Panc1 (cell line): ENCODE results near the gene LMNTD2. TPM values are rescaled to one million over a fixed set of nuclear protein-coding genes. Genes with fewer than 3 reads are reported as not detected.
A peak's percentile ranks its signal among the peaks of the same experiment; 100 is the strongest.

ENCODE experiments used
- ATAC-seq: fragments of 200-7000 bp; cut with Tn5 transposase; 2 replicates; pipeline ENCODE4 v1.9.1; 2020; ENCODE audit warnings: mild to moderate bottlenecking, moderate library complexity
- BruUV-seq: library from RNA; stranded (reverse); fragments of 400-500 nt; replicated peaks from 2 replicates; lab custom pipeline; 2021; lab: Mats Ljungman, UMichigan
- CTCF ChIA-PET: fragments of 300-600 bp; sonication (Branson Sonifier 250); formaldehyde crosslinking; loops from one replicate; lab custom pipeline; 2022; ENCODE audit warnings: antibody characterized with exemption; lab: Charles Lee
- POLR2A ChIA-PET: fragments of 300-600 bp; sonication (Branson Sonifier 250); formaldehyde crosslinking; loops from one replicate; lab custom pipeline; 2022; ENCODE audit warnings: antibody characterized with exemption; lab: Charles Lee
- DNase-seq: peaks from one replicate; pipeline ENCODE4 v3.0.0-alpha.2; 2010; ENCODE audit warnings: low read depth, low spot score
- H3K27ac ChIP-seq: 2 replicates; pipeline ENCODE4 v1.5.1; 2011; ENCODE audit warnings: mild to moderate bottlenecking, low read length, inconsistent platforms
- H3K27me3 ChIP-seq: fragments of 200-500 bp; sonication (Bioruptor generic); 2 replicates; pipeline ENCODE4 v1.6.0; 2014; ENCODE audit warnings: low read length, inconsistent platforms; ENCODE audit not compliant: control insufficient read depth, insufficient read depth
- H3K36me3 ChIP-seq: fragments of 200-500 bp; sonication (Bioruptor generic); 2 replicates; pipeline ENCODE4 v1.5.1; 2014; ENCODE audit warnings: inconsistent platforms, mild to moderate bottlenecking, low read length, moderate library complexity; ENCODE audit not compliant: control insufficient read depth, insufficient read depth
- H3K4me1 ChIP-seq: 2 replicates; pipeline ENCODE4 v1.5.1; 2011; ENCODE audit warnings: inconsistent platforms, mild to moderate bottlenecking, low read length, moderate library complexity; ENCODE audit not compliant: control insufficient read depth, insufficient read depth
- H3K4me3 ChIP-seq, 2 experiments: 2 replicates each; pipeline ENCODE4 v1.5.1; 2011 to 2012; ENCODE audit warnings: low read depth in 2 of 2, low read length in 2 of 2, mild to moderate bottlenecking in 2 of 2, inconsistent platforms in 1 of 2, moderate library complexity in 1 of 2
- H3K9me3 ChIP-seq: fragments of 200-500 bp; sonication (Bioruptor generic); 2 replicates; pipeline ENCODE4 v1.5.1; 2014; ENCODE audit warnings: low read depth, mild to moderate bottlenecking, inconsistent platforms, low read length, moderate library complexity; ENCODE audit not compliant: control insufficient read depth, insufficient read depth
- POLR2AphosphoS5 ChIP-seq: IDR thresholded peaks from 2 replicates; pipeline ENCODE4 v1.6.1; 2012; ENCODE audit warnings: mild to moderate bottlenecking, low read depth, low read length, moderate library complexity
- SIN3A ChIP-seq: IDR thresholded peaks from 2 replicates; pipeline ENCODE4 v1.6.1; 2012; ENCODE audit warnings: low read depth, mild to moderate bottlenecking, low read length, moderate library complexity, borderline replicate concordance; ENCODE audit not compliant: insufficient read depth
- TCF7L2 ChIP-seq: IDR thresholded peaks from 2 replicates; pipeline ENCODE4 v1.6.1; 2011; ENCODE audit warnings: mild to moderate bottlenecking, low read depth, low read length, inconsistent platforms
- in situ Hi-C: cut with HindIII; loops from 2 replicates; pipeline ENCODE4 v1.10.0; 2016; ENCODE audit warnings: low sequenced_read_pairs, low pct_unique_long_range_greater_than_20kb
- intact Hi-C: fragments of 100-400 bp; cut with micrococcal nuclease; formaldehyde crosslinking; loops from one replicate; pipeline ENCODE4 v1.10.0; 2022; ENCODE audit not compliant: unreplicated experiment
- total RNA-seq: library from RNA; stranded (reverse); gene quantifications from one replicate; pipeline ENCODE4 v1.2.1, GENCODE V29; 2021; ENCODE audit not compliant: unreplicated experiment
- TF ChIP-seq, protein P1 (sequence below): fragments of 450-650 bp; IDR thresholded peaks from 2 replicates; pipeline ENCODE4 v1.5.1; 2017; ENCODE audit warnings: mild to moderate bottlenecking
- TF ChIP-seq, protein P2 (sequence below), 2 experiments: IDR thresholded peaks; 2 replicates each; pipeline ENCODE4 v1.6.1; 2011 to 2012; ENCODE audit warnings: low read depth in 2 of 2, control low read depth in 1 of 2, low read length in 1 of 2, mild to moderate bottlenecking in 1 of 2, moderate library complexity in 1 of 2; ENCODE audit not compliant: insufficient read depth in 1 of 2

Gene LMNTD2
- total RNA-seq, 1 experiment from 2014 or later = 21.8 TPM

DNA sequence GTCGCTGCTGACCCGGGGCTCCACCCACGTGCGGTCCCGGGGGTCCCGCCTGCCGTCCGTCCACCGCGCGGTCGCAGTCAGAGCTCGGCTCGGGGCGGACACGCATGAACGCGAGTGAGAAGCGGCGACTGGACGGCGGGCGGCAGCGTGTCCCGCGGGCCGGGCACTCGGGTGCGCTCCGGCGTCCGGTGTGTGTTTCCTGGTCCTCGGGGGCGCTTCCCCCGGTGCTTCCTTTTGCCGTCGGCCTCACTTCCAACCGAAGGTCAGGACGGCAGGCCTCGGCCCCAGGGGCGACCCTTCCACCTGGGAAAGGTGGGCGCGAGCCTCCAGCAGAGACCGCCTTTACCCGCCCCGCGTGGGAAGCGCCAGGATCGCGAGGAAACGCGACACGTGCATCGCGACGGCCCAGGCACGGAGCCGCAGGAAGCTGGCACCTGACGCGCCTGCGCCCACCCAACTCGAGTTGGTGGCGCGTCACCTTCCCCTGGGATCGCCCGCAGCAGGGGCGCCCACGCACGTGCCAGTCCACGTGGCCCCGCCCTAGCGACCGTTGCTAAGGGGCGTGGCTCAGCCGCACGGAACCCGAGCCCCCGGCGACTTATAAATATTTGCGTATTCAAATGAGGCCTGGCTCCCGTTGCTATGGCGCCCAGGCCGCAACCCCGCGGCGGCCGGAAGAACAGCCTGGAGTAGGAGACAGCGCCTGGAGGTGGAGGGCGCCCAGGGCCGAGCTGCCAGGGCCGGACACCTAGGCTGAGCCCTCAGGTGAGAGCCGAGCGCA is 23.5 kb downstream of the LMNTD2 start, which contains the start of gene LRRC56:
Gene LRRC56, plus strand, starts transcription at position 687 of the 781 bp plus-strand sequence. CDS start 3,158 bp downstream, outside the sequence.
- ChIA-PET CTCF (interaction anchor here (0.6 to 0.7 kb wide), 2 partner anchors 140 to 1845 kb away, joined by 3 to 4 read pairs; no protein-coding TSS in a partner anchor), POLR2A (no interaction called here)
- ATAC-seq = peak; percentile 49
- Histone ChIP-seq H3K4me1 (peaks cover 31% of the 10 kb centered on the region), H3K27ac (peak within 1 kb of the TSS; percentile 79), H3K9me3 (no peaks in the 10 kb centered on the region), H3K36me3 (peaks cover 3% of the 10 kb centered on the region; the same call in 1 of the 2 replicates), H3K4me3 (peak within 1 kb of the TSS; percentile 69 to 84), H3K27me3 (no peaks in the 10 kb centered on the region)
- in situ Hi-C loops = no loop called here
- no TSS peak for BruUV-seq
- TF ChIP-seq, protein P1, sequence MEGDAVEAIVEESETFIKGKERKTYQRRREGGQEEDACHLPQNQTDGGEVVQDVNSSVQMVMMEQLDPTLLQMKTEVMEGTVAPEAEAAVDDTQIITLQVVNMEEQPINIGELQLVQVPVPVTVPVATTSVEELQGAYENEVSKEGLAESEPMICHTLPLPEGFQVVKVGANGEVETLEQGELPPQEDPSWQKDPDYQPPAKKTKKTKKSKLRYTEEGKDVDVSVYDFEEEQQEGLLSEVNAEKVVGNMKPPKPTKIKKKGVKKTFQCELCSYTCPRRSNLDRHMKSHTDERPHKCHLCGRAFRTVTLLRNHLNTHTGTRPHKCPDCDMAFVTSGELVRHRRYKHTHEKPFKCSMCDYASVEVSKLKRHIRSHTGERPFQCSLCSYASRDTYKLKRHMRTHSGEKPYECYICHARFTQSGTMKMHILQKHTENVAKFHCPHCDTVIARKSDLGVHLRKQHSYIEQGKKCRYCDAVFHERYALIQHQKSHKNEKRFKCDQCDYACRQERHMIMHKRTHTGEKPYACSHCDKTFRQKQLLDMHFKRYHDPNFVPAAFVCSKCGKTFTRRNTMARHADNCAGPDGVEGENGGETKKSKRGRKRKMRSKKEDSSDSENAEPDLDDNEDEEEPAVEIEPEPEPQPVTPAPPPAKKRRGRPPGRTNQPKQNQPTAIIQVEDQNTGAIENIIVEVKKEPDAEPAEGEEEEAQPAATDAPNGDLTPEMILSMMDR = no peak
- TF ChIP-seq TCF7L2 (no peak), POLR2AphosphoS5 (no peak), SIN3A (peak; percentile 63; the same call in 1 of the 2 replicates)
- TF ChIP-seq, protein P2, sequence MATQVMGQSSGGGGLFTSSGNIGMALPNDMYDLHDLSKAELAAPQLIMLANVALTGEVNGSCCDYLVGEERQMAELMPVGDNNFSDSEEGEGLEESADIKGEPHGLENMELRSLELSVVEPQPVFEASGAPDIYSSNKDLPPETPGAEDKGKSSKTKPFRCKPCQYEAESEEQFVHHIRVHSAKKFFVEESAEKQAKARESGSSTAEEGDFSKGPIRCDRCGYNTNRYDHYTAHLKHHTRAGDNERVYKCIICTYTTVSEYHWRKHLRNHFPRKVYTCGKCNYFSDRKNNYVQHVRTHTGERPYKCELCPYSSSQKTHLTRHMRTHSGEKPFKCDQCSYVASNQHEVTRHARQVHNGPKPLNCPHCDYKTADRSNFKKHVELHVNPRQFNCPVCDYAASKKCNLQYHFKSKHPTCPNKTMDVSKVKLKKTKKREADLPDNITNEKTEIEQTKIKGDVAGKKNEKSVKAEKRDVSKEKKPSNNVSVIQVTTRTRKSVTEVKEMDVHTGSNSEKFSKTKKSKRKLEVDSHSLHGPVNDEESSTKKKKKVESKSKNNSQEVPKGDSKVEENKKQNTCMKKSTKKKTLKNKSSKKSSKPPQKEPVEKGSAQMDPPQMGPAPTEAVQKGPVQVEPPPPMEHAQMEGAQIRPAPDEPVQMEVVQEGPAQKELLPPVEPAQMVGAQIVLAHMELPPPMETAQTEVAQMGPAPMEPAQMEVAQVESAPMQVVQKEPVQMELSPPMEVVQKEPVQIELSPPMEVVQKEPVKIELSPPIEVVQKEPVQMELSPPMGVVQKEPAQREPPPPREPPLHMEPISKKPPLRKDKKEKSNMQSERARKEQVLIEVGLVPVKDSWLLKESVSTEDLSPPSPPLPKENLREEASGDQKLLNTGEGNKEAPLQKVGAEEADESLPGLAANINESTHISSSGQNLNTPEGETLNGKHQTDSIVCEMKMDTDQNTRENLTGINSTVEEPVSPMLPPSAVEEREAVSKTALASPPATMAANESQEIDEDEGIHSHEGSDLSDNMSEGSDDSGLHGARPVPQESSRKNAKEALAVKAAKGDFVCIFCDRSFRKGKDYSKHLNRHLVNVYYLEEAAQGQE (IDR thresholded peaks at IDR 0.05; ENCODE audit: insufficient read depth in 1 of 2, low read depth in 2 of 2, low read length in 1 of 2) = no peak
- DNase-seq = peak; percentile 47
- intact Hi-C loops = no loop called here

- ChIA-PET POLR2A (interaction anchor here (0.6 to 1.0 kb wide), 3 partner anchors 17 to 169 kb away, joined by 3 to 11 read pairs (median 3); no protein-coding TSS in a partner anchor), CTCF (interaction anchor here (0.6 to 0.8 kb wide), 4 partner anchors 17 to 1847 kb away, joined by 3 to 4 read pairs (median 3); no protein-coding TSS in a partner anchor)
- Histone ChIP-seq H3K4me3 (peak within 1 kb of the TSS; percentile 69 to 90), H3K27me3 (no peaks in the 10 kb centered on the region), H3K4me1 (peaks cover 35% of the 10 kb centered on the region), H3K36me3 (peaks cover 3% of the 10 kb centered on the region; the same call in 1 of the 2 replicates), H3K9me3 (no peaks in the 10 kb centered on the region), H3K27ac (peak within 1 kb of the TSS; percentile 79)
- ATAC-seq (peak; percentile 83), DNase-seq (peak; percentile 68)
- BruUV-seq = no TSS peak
- TF ChIP-seq TCF7L2 (no peak), POLR2AphosphoS5 (peak; percentile 89), SIN3A (peak; percentile 73; the same call in 1 of the 2 replicates)
- TF ChIP-seq, protein P2 (IDR thresholded peaks at IDR 0.05; ENCODE audit: insufficient read depth in 1 of 2, low read depth in 2 of 2, low read length in 1 of 2) = 0 out of 4 replicates have a peak, but pooled peaks of 1 of the 2 experiments have one; percentile 41
- TF ChIP-seq, protein P1 = no peak
- intact Hi-C loops (no loop called here), in situ Hi-C loops (no loop called here)
These were observed 24.8 kb downstream of the LMNTD2 start, which contains the start of gene HRAS for GRCh38 chr11:535519-536454. TSS of gene HRAS (minus strand) at chr11:535576.
